ENCODE data around the gene ZNF536.

ZNF536 gene

DNA sequence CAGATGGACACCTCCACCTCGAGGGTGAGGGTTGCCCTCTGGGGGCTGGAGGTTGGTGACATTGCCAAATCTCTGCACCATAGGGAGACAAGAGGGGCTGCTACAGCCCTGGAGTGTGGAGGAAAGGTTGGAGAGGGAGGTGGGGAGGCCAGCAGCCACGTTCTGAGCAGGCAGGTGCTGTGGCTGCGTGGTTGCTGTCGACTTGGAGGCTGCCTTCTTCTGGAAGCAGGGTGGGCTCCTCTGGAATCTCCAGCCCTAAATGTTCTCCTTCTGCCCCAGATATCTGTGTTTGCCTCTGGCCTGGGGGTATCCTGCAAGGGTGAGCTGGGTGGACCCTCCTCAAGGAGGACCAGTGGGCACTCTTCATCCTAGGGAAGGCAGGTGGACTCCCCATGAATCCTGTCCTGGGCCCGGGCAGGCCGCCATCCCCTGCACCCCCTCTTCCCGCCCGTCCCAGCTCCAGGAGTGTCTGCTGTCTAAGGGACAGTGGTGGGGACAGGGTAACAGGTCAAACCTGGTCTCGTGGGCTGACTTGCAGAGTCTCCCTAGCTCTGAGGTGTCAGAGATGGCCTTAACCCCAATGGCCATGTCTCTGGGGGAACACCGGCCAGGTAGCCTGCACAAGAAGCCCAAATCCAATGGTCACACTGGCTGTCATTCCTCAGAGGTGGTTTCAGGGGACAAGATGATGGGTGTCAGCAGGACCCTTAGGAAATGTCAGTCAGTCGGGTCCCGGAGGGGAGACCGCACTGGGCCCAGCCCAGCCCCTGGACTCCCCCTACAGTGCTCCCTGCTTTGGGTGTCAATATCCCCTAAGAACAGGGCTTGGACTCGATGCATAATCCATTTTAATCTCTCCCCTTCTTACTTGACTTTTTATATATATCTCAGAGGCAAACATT lies 32.3 kb upstream of the ZNF536 start:
- H3K9me3 ChIP-seq (ENCODE audit: control insufficient read depth, low read length), result no peaks in the 10 kb centered on the region
- no peak overlapping the region for H3K23ac ChIP-seq (ENCODE audit: low read length in 2 of 2)
- no peak overlapping the region for H3K18ac ChIP-seq (ENCODE audit: low read depth in 1 of 2, low read length in 2 of 2)
- H3K14ac ChIP-seq (ENCODE audit: low read length in 2 of 2), result no peak overlapping the region
- H3K36me3 ChIP-seq (ENCODE audit: control insufficient read depth in 1 of 2, insufficient read depth in 2 of 2, low read depth in 1 of 2, low read length in 2 of 2), result no peaks in the 10 kb centered on the region
- H3K4me3 ChIP-seq (ENCODE audit: insufficient read depth in 1 of 2, low read depth in 1 of 2, low read length in 2 of 2), result no peak overlapping the region
- no peak overlapping the region for H3K4ac ChIP-seq (ENCODE audit: low read depth in 1 of 2, low read length in 2 of 2)
- H2BK15ac ChIP-seq (ENCODE audit: low read depth, poor library complexity, severe bottlenecking), result no peak overlapping the region
- no peak for DNase-seq
- no peak overlapping the region for H2AFZ ChIP-seq (ENCODE audit: low read depth, low read length)
- H2AK5ac ChIP-seq (ENCODE audit: low read length, severe bottlenecking), result no peak overlapping the region
- 65% methylated on average over 13 of the region's 14 CpGs for WGBS
- no peak overlapping the region for H2BK120ac ChIP-seq (ENCODE audit: low read depth, low read length)
- no peak overlapping the region for H3K27ac ChIP-seq (ENCODE audit: low read length, poor library complexity, severe bottlenecking)
- no peak overlapping the region for H3K9ac ChIP-seq (ENCODE audit: low read length)
- H2BK12ac ChIP-seq (ENCODE audit: low read length in 2 of 2), result no peak overlapping the region
- H4K8ac ChIP-seq (ENCODE audit: low read length), result no peak overlapping the region
- H3K4me2 ChIP-seq (ENCODE audit: low read length, poor library complexity, severe bottlenecking), result no peak overlapping the region
- no peaks in the 10 kb centered on the region for H3K79me1 ChIP-seq (replicated peaks; ENCODE audit: low read length, poor library complexity, severe bottlenecking)
- H2BK5ac ChIP-seq (ENCODE audit: low read depth, low read length, poor library complexity, severe bottlenecking), result no peak overlapping the region
- no peak overlapping the region for H4K91ac ChIP-seq (ENCODE audit: low read length)
- H3K27me3 ChIP-seq (ENCODE audit: control insufficient read depth in 1 of 2, insufficient read depth in 1 of 2, low read length in 2 of 2), result no peaks in the 10 kb centered on the region
- H3K4me1 ChIP-seq (ENCODE audit: control insufficient read depth, insufficient read depth, low read depth, low read length), result no peaks in the 10 kb centered on the region

DNA sequence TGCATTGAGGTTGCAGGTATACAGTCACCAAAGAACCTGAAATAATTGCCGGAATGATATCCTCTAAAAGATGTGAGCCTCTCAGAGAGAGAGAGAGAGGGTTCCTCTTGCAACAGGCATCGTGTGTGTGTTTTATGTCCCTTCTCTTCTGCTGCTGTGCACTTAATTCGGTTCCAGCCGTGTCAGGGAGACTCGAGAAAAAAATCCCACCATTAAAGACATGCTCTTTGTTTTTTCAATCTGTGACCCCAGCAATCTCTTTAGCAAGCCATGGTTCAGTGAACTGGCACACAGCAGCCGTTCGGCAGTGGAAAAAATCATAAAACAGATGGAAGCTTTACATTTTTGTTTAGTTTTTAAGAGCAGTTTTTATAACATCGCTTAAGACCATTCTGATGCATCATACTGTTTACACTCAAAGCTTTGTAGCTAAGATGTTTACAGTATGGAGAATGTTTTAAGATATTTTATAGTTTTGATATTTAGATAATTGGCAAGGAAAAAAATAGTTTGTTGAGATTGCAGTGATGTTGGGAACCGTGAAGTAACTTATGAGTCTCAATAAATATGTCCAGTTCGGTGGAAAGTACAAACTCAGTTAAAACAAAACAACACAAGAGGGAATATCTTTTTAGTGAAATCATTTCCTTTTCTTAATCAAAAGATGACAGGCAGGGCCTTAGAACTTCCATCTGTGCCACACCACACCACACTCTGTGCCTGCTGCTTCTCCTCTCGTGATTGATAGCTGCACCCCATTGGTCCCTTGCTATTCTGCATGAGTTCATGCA lies 31.2 kb upstream of the ZNF536 start:
- Histone ChIP-seq H3K4ac (ENCODE audit: low read depth in 1 of 2, low read length in 2 of 2) (no peak overlapping the region), H2BK5ac (ENCODE audit: low read depth, low read length, poor library complexity, severe bottlenecking) (no peak overlapping the region), H3K4me1 (ENCODE audit: control insufficient read depth, insufficient read depth, low read depth, low read length) (no peaks in the 10 kb centered on the region), H2BK12ac (ENCODE audit: low read length in 2 of 2) (no peak overlapping the region), H3K9me3 (ENCODE audit: control insufficient read depth, low read length) (no peaks in the 10 kb centered on the region), H3K4me3 (ENCODE audit: insufficient read depth in 1 of 2, low read depth in 1 of 2, low read length in 2 of 2) (no peak overlapping the region), H3K36me3 (ENCODE audit: control insufficient read depth in 1 of 2, insufficient read depth in 2 of 2, low read depth in 1 of 2, low read length in 2 of 2) (no peaks in the 10 kb centered on the region), H4K8ac (ENCODE audit: low read length) (no peak overlapping the region), H2AFZ (ENCODE audit: low read depth, low read length) (no peak overlapping the region), H3K23ac (ENCODE audit: low read length in 2 of 2) (no peak overlapping the region), H2BK15ac (ENCODE audit: low read depth, poor library complexity, severe bottlenecking) (no peak overlapping the region), H2BK120ac (ENCODE audit: low read depth, low read length) (no peak overlapping the region), H3K4me2 (ENCODE audit: low read length, poor library complexity, severe bottlenecking) (no peak overlapping the region), H3K79me1 (replicated peaks; ENCODE audit: low read length, poor library complexity, severe bottlenecking) (no peaks in the 10 kb centered on the region), H3K14ac (ENCODE audit: low read length in 2 of 2) (no peak overlapping the region), H3K27me3 (ENCODE audit: control insufficient read depth in 1 of 2, insufficient read depth in 1 of 2, low read length in 2 of 2) (no peaks in the 10 kb centered on the region), H3K9ac (ENCODE audit: low read length) (no peak overlapping the region), H2AK5ac (ENCODE audit: low read length, severe bottlenecking) (no peak overlapping the region), H4K91ac (ENCODE audit: low read length) (no peak overlapping the region), H3K27ac (ENCODE audit: low read length, poor library complexity, severe bottlenecking) (no peak overlapping the region), H3K18ac (ENCODE audit: low read depth in 1 of 2, low read length in 2 of 2) (no peak overlapping the region)
- no peak for DNase-seq
- WGBS, result 55% methylated on average over 10 of the region's 11 CpGs

DNA sequence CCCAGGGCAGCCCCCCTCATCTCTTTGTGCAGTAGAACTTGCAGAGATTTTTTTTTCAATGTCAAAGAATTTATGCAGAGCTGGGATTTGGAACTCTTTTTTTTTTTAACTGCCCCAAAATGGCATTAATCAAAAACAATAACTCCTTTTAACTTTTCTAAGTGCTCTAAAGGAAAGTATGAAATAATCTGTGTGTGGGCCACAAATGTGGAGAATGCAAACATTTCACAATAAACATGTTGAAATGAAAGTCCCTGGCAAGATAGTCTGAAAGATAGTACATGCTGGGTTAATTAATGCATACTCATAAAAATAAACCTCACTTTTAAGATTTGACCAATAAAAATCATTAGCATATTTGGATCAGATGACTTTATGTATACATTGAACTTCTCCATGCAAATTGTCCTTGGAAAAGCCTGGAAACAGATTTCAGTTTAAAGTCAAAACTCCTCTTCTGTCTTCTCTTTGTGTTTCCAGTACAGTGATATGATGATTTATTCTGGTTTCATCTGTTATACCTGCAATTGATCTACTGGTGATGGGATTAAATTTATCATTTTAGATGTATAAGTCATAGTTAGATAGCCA lies 30.5 kb upstream of the ZNF536 start:
- Histone ChIP-seq H3K4ac (ENCODE audit: low read depth in 1 of 2, low read length in 2 of 2) (no peak overlapping the region), H3K4me2 (ENCODE audit: low read length, poor library complexity, severe bottlenecking) (no peak overlapping the region), H3K4me3 (ENCODE audit: insufficient read depth in 1 of 2, low read depth in 1 of 2, low read length in 2 of 2) (no peak overlapping the region), H3K36me3 (ENCODE audit: control insufficient read depth in 1 of 2, insufficient read depth in 2 of 2, low read depth in 1 of 2, low read length in 2 of 2) (no peaks in the 10 kb centered on the region), H3K18ac (ENCODE audit: low read depth in 1 of 2, low read length in 2 of 2) (no peak overlapping the region), H3K9ac (ENCODE audit: low read length) (no peak overlapping the region), H3K9me3 (ENCODE audit: control insufficient read depth, low read length) (no peaks in the 10 kb centered on the region), H3K23ac (ENCODE audit: low read length in 2 of 2) (no peak overlapping the region), H2BK12ac (ENCODE audit: low read length in 2 of 2) (no peak overlapping the region), H3K14ac (ENCODE audit: low read length in 2 of 2) (no peak overlapping the region), H2BK15ac (ENCODE audit: low read depth, poor library complexity, severe bottlenecking) (no peak overlapping the region), H3K4me1 (ENCODE audit: control insufficient read depth, insufficient read depth, low read depth, low read length) (no peaks in the 10 kb centered on the region), H3K27ac (ENCODE audit: low read length, poor library complexity, severe bottlenecking) (no peak overlapping the region), H4K8ac (ENCODE audit: low read length) (no peak overlapping the region), H4K91ac (ENCODE audit: low read length) (no peak overlapping the region), H2AFZ (ENCODE audit: low read depth, low read length) (no peak overlapping the region), H3K79me1 (replicated peaks; ENCODE audit: low read length, poor library complexity, severe bottlenecking) (no peaks in the 10 kb centered on the region), H3K27me3 (ENCODE audit: control insufficient read depth in 1 of 2, insufficient read depth in 1 of 2, low read length in 2 of 2) (no peaks in the 10 kb centered on the region), H2BK5ac (ENCODE audit: low read depth, low read length, poor library complexity, severe bottlenecking) (no peak overlapping the region), H2AK5ac (ENCODE audit: low read length, severe bottlenecking) (no peak overlapping the region), H2BK120ac (ENCODE audit: low read depth, low read length) (no peak overlapping the region)
- DNase-seq, result no peak

DNA sequence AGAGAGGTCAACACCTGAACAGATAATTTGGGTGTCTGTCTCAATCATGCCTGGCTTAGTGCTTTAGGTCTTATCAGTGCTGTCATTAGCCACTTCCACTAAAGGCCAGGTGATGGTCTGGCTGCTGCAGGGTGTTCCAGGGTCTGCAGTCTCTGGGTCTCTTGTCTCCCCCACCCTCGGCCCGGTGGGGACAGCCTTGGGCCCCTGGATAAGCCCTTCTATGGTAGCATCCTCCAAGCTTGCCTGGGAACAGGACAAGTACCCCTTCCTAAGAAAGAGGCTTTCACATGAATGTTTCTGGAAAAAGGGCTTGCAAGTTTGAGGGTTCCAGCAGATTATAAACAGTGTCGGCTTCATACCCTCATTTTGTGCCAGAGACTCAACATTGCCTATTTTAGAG lies 29.3 kb upstream of the ZNF536 start:
- 93% methylated on average over 3 of the region's 3 CpGs for WGBS
- Histone ChIP-seq H3K4me2 (ENCODE audit: low read length, poor library complexity, severe bottlenecking) (no peak overlapping the region), H3K14ac (ENCODE audit: low read length in 2 of 2) (no peak overlapping the region), H3K23ac (ENCODE audit: low read length in 2 of 2) (no peak overlapping the region), H3K4ac (ENCODE audit: low read depth in 1 of 2, low read length in 2 of 2) (no peak overlapping the region), H3K18ac (ENCODE audit: low read depth in 1 of 2, low read length in 2 of 2) (no peak overlapping the region), H3K27ac (ENCODE audit: low read length, poor library complexity, severe bottlenecking) (no peak overlapping the region), H2BK12ac (ENCODE audit: low read length in 2 of 2) (no peak overlapping the region), H3K27me3 (ENCODE audit: control insufficient read depth in 1 of 2, insufficient read depth in 1 of 2, low read length in 2 of 2) (no peaks in the 10 kb centered on the region), H3K4me1 (ENCODE audit: control insufficient read depth, insufficient read depth, low read depth, low read length) (no peaks in the 10 kb centered on the region), H4K91ac (ENCODE audit: low read length) (no peak overlapping the region), H3K9ac (ENCODE audit: low read length) (no peak overlapping the region), H4K8ac (ENCODE audit: low read length) (no peak overlapping the region), H2BK120ac (ENCODE audit: low read depth, low read length) (no peak overlapping the region), H2BK5ac (ENCODE audit: low read depth, low read length, poor library complexity, severe bottlenecking) (no peak overlapping the region), H3K9me3 (ENCODE audit: control insufficient read depth, low read length) (no peaks in the 10 kb centered on the region), H3K4me3 (ENCODE audit: insufficient read depth in 1 of 2, low read depth in 1 of 2, low read length in 2 of 2) (no peak overlapping the region), H3K79me1 (replicated peaks; ENCODE audit: low read length, poor library complexity, severe bottlenecking) (no peaks in the 10 kb centered on the region), H3K36me3 (ENCODE audit: control insufficient read depth in 1 of 2, insufficient read depth in 2 of 2, low read depth in 1 of 2, low read length in 2 of 2) (no peaks in the 10 kb centered on the region), H2AFZ (ENCODE audit: low read depth, low read length) (no peak overlapping the region), H2AK5ac (ENCODE audit: low read length, severe bottlenecking) (no peak overlapping the region), H2BK15ac (ENCODE audit: low read depth, poor library complexity, severe bottlenecking) (no peak overlapping the region)
- DNase-seq, result no peak

Data from mesenchymal stem cell (in vitro differentiated cells and primary cell).